SK-N-SH treated with all-trans-retinoic acid at 6 μM for 48 hours (cell line): Measurements from ENCODE around the gene SRRM2.

ENCODE experiments used
- ARNTL ChIP-seq: fragments of 450-650 bp; formaldehyde crosslinking; IDR thresholded peaks from 2 replicates; pipeline ENCODE4 v1.5.0; 2020; ENCODE audit warnings: low read depth, mild to moderate bottlenecking, moderate library complexity, borderline replicate concordance
- BACH2 ChIP-seq: fragments of 250-450 bp; sonication (Bioruptor Pico); IDR thresholded peaks from 2 replicates; pipeline ENCODE4 v1.9.0; 2021; ENCODE audit warnings: mild to moderate bottlenecking, borderline replicate concordance
- OSR1 ChIP-seq: fragments of 250-450 bp; sonication (Bioruptor Pico); IDR thresholded peaks from 2 replicates; pipeline ENCODE4 v1.8.0; 2022; ENCODE audit warnings: moderate library complexity, mild to moderate bottlenecking, inconsistent platforms
- TOX ChIP-seq: fragments of 250-450 bp; sonication (Bioruptor Pico); IDR thresholded peaks from 2 replicates; pipeline ENCODE4 v1.8.0; 2021; ENCODE audit warnings: mild to moderate bottlenecking, moderate library complexity, borderline replicate concordance
- ZFP3 ChIP-seq: fragments of 250-450 bp; sonication (Bioruptor Pico); IDR thresholded peaks from 2 replicates; pipeline ENCODE4 v1.5.0; 2020; ENCODE audit warnings: mild to moderate bottlenecking, moderate library complexity
- ZFP30 ChIP-seq: fragments of 450-650 bp; formaldehyde crosslinking; IDR thresholded peaks from 2 replicates; pipeline ENCODE4 v1.5.0; 2022; ENCODE audit warnings: mild to moderate bottlenecking, moderate library complexity
- TF ChIP-seq, protein P1 (sequence below): fragments of 250-450 bp; sonication (Bioruptor Pico); IDR thresholded peaks from 2 replicates; pipeline ENCODE4 v1.8.0; 2020; ENCODE audit warnings: mild to moderate bottlenecking, moderate library complexity, borderline replicate concordance
- TF ChIP-seq, protein P2 (sequence below): fragments of 250-450 bp; sonication (Bioruptor Pico); IDR thresholded peaks from 2 replicates; pipeline ENCODE4 v1.5.1; 2020; ENCODE audit warnings: low read depth, mild to moderate bottlenecking, moderate library complexity

DNA sequence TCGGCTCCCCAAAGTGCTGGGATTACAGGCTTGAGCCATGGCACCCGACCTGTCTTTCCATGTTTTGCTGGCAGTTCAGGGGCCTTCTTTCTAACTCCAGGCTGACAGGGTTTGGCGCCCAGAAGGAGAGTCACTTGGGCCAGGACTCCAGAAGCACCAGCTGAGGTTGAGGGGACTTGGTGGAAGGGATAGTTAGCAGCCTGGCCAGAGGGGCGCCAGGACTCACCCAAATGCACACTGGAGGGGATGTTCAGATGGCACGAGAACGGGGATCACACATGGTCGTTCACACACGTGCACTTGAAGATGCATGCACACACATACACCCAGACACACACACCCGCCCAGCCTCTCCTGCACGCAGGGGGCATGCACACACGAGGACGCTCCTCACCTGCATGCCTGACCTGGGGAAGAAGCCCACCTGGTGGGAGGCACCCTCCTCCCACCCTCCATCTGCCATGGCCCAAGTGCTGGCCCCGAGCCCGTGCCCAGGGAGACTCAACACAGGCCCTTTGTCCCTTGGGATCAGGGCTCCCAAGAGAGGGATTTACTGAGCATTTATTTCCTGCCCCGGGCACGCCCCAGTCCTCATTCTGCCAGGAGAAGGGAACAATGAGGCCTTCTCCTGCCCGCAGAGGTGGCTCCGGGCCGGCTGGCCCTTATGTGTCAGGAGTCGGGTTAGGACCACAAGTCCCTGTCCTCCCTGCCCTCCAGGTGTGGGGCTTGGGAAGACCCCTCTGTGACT is 62.3 kb downstream of the SRRM2 start:
- TF ChIP-seq, protein P1, sequence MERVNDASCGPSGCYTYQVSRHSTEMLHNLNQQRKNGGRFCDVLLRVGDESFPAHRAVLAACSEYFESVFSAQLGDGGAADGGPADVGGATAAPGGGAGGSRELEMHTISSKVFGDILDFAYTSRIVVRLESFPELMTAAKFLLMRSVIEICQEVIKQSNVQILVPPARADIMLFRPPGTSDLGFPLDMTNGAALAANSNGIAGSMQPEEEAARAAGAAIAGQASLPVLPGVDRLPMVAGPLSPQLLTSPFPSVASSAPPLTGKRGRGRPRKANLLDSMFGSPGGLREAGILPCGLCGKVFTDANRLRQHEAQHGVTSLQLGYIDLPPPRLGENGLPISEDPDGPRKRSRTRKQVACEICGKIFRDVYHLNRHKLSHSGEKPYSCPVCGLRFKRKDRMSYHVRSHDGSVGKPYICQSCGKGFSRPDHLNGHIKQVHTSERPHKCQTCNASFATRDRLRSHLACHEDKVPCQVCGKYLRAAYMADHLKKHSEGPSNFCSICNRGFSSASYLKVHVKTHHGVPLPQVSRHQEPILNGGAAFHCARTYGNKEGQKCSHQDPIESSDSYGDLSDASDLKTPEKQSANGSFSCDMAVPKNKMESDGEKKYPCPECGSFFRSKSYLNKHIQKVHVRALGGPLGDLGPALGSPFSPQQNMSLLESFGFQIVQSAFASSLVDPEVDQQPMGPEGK (CRISPR knock-in tag): no peak
- TF ChIP-seq, protein P2, sequence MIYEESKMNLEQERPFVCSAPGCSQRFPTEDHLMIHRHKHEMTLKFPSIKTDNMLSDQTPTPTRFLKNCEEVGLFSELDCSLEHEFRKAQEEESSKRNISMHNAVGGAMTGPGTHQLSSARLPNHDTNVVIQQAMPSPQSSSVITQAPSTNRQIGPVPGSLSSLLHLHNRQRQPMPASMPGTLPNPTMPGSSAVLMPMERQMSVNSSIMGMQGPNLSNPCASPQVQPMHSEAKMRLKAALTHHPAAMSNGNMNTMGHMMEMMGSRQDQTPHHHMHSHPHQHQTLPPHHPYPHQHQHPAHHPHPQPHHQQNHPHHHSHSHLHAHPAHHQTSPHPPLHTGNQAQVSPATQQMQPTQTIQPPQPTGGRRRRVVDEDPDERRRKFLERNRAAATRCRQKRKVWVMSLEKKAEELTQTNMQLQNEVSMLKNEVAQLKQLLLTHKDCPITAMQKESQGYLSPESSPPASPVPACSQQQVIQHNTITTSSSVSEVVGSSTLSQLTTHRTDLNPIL: no peak
- TF ChIP-seq OSR1 (CRISPR knock-in tag) (no peak), BACH2 (no peak), ZFP30 (no peak), ARNTL (CRISPR knock-in tag) (no peak), ZFP3 (CRISPR knock-in tag) (no peak), TOX (CRISPR knock-in tag) (no peak)
